Measurements from ENCODE around the gene STK32C. TPM values are rescaled to one million over a fixed set of nuclear protein-coding genes. Genes with fewer than 3 reads are reported as not detected.
A peak's percentile ranks its signal among the peaks of the same experiment; 100 is the strongest.
"Not testable (repeated sequence)": the region's sequence is repeated elsewhere in the genome, so short reads cannot be mapped to it uniquely, and the experiment has no call there.

Gene STK32C
- total RNA-seq, 3 donors from 2014 or later: 14.8 to 18.0 (median 15.3) TPM

GRCh38 chr10:132167041-132167674 is 140.6 kb downstream of the STK32C start:
- Mint-ChIP-seq H3K4me3 (no peak overlapping the region), H3K36me3 (ENCODE audit: insufficient read depth) (no peaks in the 10 kb centered on the region), H3K9me3 (no peaks in the 10 kb centered on the region), H3K4me1 (ENCODE audit: low read depth) (peaks cover 18% of the 10 kb centered on the region), H3K27me3 (ENCODE audit: low read depth) (peaks cover 2% of the 10 kb centered on the region)
- ATAC-seq: no peak
- no peak for DNase-seq

- DNase-seq (no peak), ATAC-seq (no peak)
- no peak overlapping the region for H3K4me3 Mint-ChIP-seq
- H3K36me3 Mint-ChIP-seq (ENCODE audit: insufficient read depth): no peaks in the 10 kb centered on the region
- peaks cover 20% of the 10 kb centered on the region for H3K4me1 Mint-ChIP-seq (ENCODE audit: low read depth)
- H3K9me3 Mint-ChIP-seq: no peaks in the 10 kb centered on the region
- peaks cover 2% of the 10 kb centered on the region for H3K27me3 Mint-ChIP-seq (ENCODE audit: low read depth)
Measured at GRCh38 chr10:132166216-132166950, 141.4 kb downstream of the STK32C start.

- Mint-ChIP-seq H3K4me1 (ENCODE audit: low read depth) (peaks cover 20% of the 10 kb centered on the region), H3K4me3 (no peak overlapping the region), H3K36me3 (ENCODE audit: insufficient read depth) (no peaks in the 10 kb centered on the region), H3K27me3 (ENCODE audit: low read depth) (peaks cover 2% of the 10 kb centered on the region), H3K9me3 (no peaks in the 10 kb centered on the region)
- DNase-seq (no peak), ATAC-seq (no peak)
Measured at GRCh38 chr10:132165416-132165980, 142.3 kb downstream of the STK32C start.

- DNase-seq (no peak), ATAC-seq (no peak)
- Mint-ChIP-seq H3K4me1 (ENCODE audit: low read depth) (peaks cover 20% of the 10 kb centered on the region), H3K4me3 (no peak overlapping the region), H3K36me3 (ENCODE audit: insufficient read depth) (no peaks in the 10 kb centered on the region), H3K27me3 (ENCODE audit: low read depth) (peaks cover 2% of the 10 kb centered on the region), H3K9me3 (no peaks in the 10 kb centered on the region)
Measured at GRCh38 chr10:132164761-132165278, 142.9 kb downstream of the STK32C start.

- ATAC-seq (no peak), DNase-seq (no peak)
- H3K9me3 Mint-ChIP-seq: no peaks in the 10 kb centered on the region
- H3K36me3 Mint-ChIP-seq (ENCODE audit: insufficient read depth): no peaks in the 10 kb centered on the region
- H3K4me1 Mint-ChIP-seq (ENCODE audit: low read depth): peaks cover 25% of the 10 kb centered on the region
- H3K27me3 Mint-ChIP-seq (ENCODE audit: low read depth): peaks cover 2% of the 10 kb centered on the region
- H3K4me3 Mint-ChIP-seq: no peak overlapping the region
Measured at GRCh38 chr10:132163826-132164515, 143.8 kb downstream of the STK32C start.

GRCh38 chr10:132163278-132163765 is 144.4 kb downstream of the STK32C start:
- H3K36me3 Mint-ChIP-seq (ENCODE audit: insufficient read depth): no peaks in the 10 kb centered on the region
- ATAC-seq (peak; percentile 62 to 64), DNase-seq (no peak)
- H3K27me3 Mint-ChIP-seq (ENCODE audit: low read depth): peaks cover 2% of the 10 kb centered on the region
- H3K4me1 Mint-ChIP-seq (ENCODE audit: low read depth): peaks cover 25% of the 10 kb centered on the region
- H3K4me3 Mint-ChIP-seq: no peak overlapping the region
- H3K9me3 Mint-ChIP-seq: no peaks in the 10 kb centered on the region

- no peaks in the 10 kb centered on the region for H3K36me3 Mint-ChIP-seq (ENCODE audit: insufficient read depth)
- DNase-seq (no peak), ATAC-seq (no peak)
- peaks cover 2% of the 10 kb centered on the region for H3K27me3 Mint-ChIP-seq (ENCODE audit: low read depth)
- H3K9me3 Mint-ChIP-seq: no peaks in the 10 kb centered on the region
- H3K4me3 Mint-ChIP-seq: no peak overlapping the region
- H3K4me1 Mint-ChIP-seq (ENCODE audit: low read depth): peaks cover 28% of the 10 kb centered on the region
Measured at GRCh38 chr10:132162590-132163277, 145.0 kb downstream of the STK32C start.

GRCh38 chr10:132162021-132162531 is 145.7 kb downstream of the STK32C start:
- H3K36me3 Mint-ChIP-seq (ENCODE audit: insufficient read depth): no peaks in the 10 kb centered on the region
- DNase-seq (no peak), ATAC-seq (peak; percentile 24 to 41)
- H3K4me3 Mint-ChIP-seq: no peak overlapping the region
- H3K27me3 Mint-ChIP-seq (ENCODE audit: low read depth): peaks cover 2% of the 10 kb centered on the region
- H3K4me1 Mint-ChIP-seq (ENCODE audit: low read depth): peaks cover 30% of the 10 kb centered on the region
- H3K9me3 Mint-ChIP-seq: no peaks in the 10 kb centered on the region

- H3K27me3 Mint-ChIP-seq (ENCODE audit: low read depth); H3K9me3 Mint-ChIP-seq; ATAC-seq; H3K4me3 Mint-ChIP-seq; DNase-seq; H3K36me3 Mint-ChIP-seq (ENCODE audit: insufficient read depth): not testable (repeated sequence)
- peaks cover 30% of the 10 kb centered on the region for H3K4me1 Mint-ChIP-seq (ENCODE audit: low read depth)
Measured at GRCh38 chr10:132160834-132161622, 146.7 kb downstream of the STK32C start.

GRCh38 chr10:132160231-132160630 is 147.5 kb downstream of the STK32C start:
- peaks cover 30% of the 10 kb centered on the region for H3K4me1 Mint-ChIP-seq (ENCODE audit: low read depth)
- not testable (repeated sequence) for H3K9me3 Mint-ChIP-seq; H3K36me3 Mint-ChIP-seq (ENCODE audit: insufficient read depth); DNase-seq; H3K4me3 Mint-ChIP-seq; ATAC-seq; H3K27me3 Mint-ChIP-seq (ENCODE audit: low read depth)

GRCh38 chr10:132159302-132160230 is 148.2 kb downstream of the STK32C start:
- not testable (repeated sequence) for DNase-seq; H3K27me3 Mint-ChIP-seq (ENCODE audit: low read depth); H3K4me3 Mint-ChIP-seq; H3K36me3 Mint-ChIP-seq (ENCODE audit: insufficient read depth); H3K9me3 Mint-ChIP-seq
- peak in 1 of 2 donors; percentile 23 for ATAC-seq
- H3K4me1 Mint-ChIP-seq (ENCODE audit: low read depth): peaks cover 30% of the 10 kb centered on the region

- Mint-ChIP-seq H3K9me3 (no peaks in the 10 kb centered on the region), H3K4me3 (no peak overlapping the region), H3K4me1 (ENCODE audit: low read depth) (peaks cover 26% of the 10 kb centered on the region), H3K36me3 (ENCODE audit: insufficient read depth) (no peaks in the 10 kb centered on the region), H3K27me3 (ENCODE audit: low read depth) (no peaks in the 10 kb centered on the region)
- DNase-seq: no peak
- no peak for ATAC-seq
Measured at GRCh38 chr10:132158823-132159222, 148.9 kb downstream of the STK32C start.

Data from activated T-cell treated with anti-CD3 and anti-CD28 coated beads, Interleukin-2, amount 50 U/mL, for 4 hours (primary cell).